HUES48 (cell line): ENCODE data around the gene PRR23B.
"Not testable (repeated sequence)": the region's sequence is repeated elsewhere in the genome, so short reads cannot be mapped to it uniquely, and the experiment has no call there.

Experiments
- H3K27ac ChIP-seq: one replicate; pipeline ENCODE4 v1.7.0; 2013; ENCODE audit warnings: low read depth, low read length, inconsistent platforms
- H3K27me3 ChIP-seq: 2 replicates; pipeline ENCODE4 v1.6.1; 2013; ENCODE audit warnings: mild to moderate bottlenecking, low read length; ENCODE audit not compliant: control insufficient read depth, insufficient read depth
- H3K36me3 ChIP-seq: 2 replicates; pipeline ENCODE4 v1.6.1; 2013; ENCODE audit warnings: low read length; ENCODE audit not compliant: control insufficient read depth, insufficient read depth
- H3K4me1 ChIP-seq: 2 replicates; pipeline ENCODE4 v1.6.1; 2013; ENCODE audit warnings: mild to moderate bottlenecking, low read length; ENCODE audit not compliant: control insufficient read depth, insufficient read depth
- H3K4me3 ChIP-seq: 2 replicates; pipeline ENCODE4 v1.5.1; 2013; ENCODE audit warnings: mild to moderate bottlenecking, low read depth, low read length
- H3K9ac ChIP-seq: 2 replicates; pipeline ENCODE4 v1.6.1; 2013; ENCODE audit warnings: mild to moderate bottlenecking, low read depth, low read length, moderate library complexity
- H3K9me3 ChIP-seq: 2 replicates; pipeline ENCODE4 v1.6.1; 2013; ENCODE audit warnings: low read length; ENCODE audit not compliant: control insufficient read depth, insufficient read depth

Gene PRR23B

DNA sequence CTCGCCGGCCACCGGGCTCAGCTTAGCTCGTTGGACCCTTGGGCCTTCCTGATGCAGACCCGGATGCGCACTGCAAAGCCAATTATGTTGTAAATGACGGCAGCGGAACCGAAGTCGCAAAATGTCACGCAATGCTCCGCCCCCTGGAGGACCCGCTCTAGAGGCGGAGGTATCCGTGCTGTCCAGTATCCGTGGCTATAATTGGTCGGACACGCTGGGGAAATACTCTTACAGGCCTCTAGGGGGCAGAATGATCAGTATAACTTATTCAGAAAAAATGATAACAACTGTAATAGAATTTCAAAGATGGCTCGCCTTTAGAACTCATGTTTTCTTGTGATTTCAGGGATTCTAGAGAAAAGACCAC, at the start of gene PRR23B:
PRR23B (minus strand) TSS at position 59 of the 367 bp plus-strand sequence. CDS start 265 bp downstream, outside the sequence.
- Histone ChIP-seq H3K27ac (no peak within 1 kb of the TSS), H3K4me3 (no peak within 1 kb of the TSS), H3K9me3 (no peaks in the 10 kb centered on the region), H3K9ac (no peak within 1 kb of the TSS), H3K36me3 (no peaks in the 10 kb centered on the region), H3K27me3 (no peaks in the 10 kb centered on the region), H3K4me1 (no peaks in the 10 kb centered on the region)

DNA sequence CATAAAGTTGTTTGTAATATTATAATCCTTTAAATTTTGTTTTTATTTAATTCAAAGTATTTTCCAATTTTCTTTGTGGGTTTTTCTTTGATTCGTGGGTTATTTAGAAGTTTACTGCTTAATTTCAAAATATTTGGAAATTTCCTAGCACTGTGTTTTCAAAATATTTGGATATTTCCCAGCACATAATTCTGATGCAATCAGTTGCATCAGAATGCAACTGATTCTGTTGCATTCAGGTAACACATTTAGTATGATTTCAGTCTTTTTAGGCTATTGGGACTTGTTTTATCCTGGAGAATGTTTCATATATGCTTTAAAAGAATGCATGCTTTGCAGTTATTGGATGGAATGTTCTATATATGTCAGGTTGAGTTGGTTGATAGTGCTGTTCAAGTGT, 42.2 kb upstream of the PRR23B start:
- Histone ChIP-seq H3K27ac (no peak overlapping the region), H3K36me3 (no peaks in the 10 kb centered on the region), H3K9ac (no peak overlapping the region), H3K9me3 (no peaks in the 10 kb centered on the region), H3K27me3 (no peaks in the 10 kb centered on the region), H3K4me3 (no peak overlapping the region), H3K4me1 (no peaks in the 10 kb centered on the region)

DNA sequence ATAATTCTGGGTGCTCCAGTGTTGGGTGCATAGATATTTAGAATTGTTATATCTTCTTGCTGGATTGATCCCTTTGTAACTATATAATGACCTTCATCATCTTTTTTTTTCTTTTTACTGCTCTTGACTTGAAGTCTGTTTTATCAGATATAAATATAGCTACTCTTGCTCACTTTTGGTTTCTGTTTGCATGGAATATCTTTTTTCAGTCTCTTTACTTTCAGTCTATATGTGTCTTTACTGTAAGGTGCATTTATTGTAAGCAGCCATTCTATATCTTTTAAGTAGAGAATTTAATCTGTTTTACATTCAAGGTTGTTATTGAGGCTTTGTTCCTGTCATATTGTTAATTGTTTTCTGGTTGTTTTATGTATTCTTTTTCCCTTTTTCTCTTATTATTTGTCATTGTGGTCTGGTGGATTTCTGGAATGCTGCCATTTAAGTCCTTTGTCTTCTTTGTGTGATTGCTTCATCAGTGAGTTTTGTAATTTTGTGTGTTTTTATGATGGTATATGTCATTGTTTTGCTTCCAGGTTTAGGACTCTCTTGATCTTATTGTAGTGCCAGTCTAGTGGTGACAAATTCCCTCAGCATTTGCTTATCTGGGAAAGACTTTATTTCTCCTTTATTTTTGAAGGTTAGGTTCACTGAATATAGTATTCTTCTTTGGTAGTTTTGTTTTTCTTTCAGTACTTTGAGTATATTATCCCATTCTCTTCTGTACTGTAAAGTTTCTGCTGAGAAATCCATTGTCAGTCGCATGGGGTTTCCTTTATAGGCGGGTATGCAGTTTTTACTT, 32.3 kb upstream of the PRR23B start:
- H3K9ac ChIP-seq, result no peak overlapping the region
- H3K9me3 ChIP-seq, result no peaks in the 10 kb centered on the region
- H3K27me3 ChIP-seq, result no peaks in the 10 kb centered on the region
- no peak overlapping the region for H3K4me3 ChIP-seq
- H3K27ac ChIP-seq, result no peak overlapping the region
- H3K36me3 ChIP-seq, result no peaks in the 10 kb centered on the region
- H3K4me1 ChIP-seq, result no peaks in the 10 kb centered on the region

DNA sequence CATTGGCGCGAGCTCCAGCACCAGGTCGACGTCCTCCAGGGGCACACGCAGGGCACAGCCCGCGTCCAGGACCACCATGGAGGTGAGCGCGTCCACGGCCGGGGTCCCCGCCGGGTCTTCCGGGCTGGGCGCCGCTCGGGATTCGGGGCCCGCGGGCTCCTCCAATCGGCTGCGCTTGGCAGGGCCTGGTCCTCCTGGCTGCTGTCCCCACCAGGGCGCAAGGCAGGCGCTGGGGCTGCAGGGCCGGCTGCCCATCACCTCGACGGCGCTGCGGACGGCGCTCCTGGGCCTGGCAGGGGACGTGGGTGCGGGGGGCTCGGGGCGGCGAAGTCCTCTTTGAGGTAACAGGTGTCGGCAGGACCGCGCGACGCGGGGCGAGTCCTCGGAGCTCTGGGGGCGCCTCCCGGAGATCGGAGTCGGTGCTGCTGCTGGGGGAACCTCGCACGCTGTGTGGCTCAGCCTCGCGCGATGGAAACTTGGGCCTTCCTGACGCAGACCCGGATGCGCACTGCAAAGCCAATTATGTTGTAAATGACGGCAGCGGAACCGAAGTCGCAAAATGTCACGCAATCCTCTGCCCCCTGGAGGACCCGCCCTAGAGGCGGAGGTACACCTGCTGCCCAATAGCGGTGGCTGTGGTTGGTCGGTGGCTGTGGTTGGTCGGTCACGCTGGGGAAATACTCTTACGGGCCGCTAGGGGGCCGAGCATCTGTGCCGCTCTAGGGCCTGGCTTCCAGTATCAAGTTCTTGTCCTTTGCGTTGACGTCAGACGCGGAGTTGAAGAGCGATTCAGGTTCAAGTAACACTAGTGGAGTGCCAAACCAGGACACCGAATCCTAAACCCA, 23.9 kb upstream of the PRR23B start, which contains the start of gene PRR23C:
PRR23C (minus strand) TSS at position 527 of the 845 bp plus-strand sequence; CDS start at position 255, 272 bp downstream.
- no peaks in the 10 kb centered on the region for H3K4me1 ChIP-seq
- H3K27me3 ChIP-seq, result no peaks in the 10 kb centered on the region
- no peak within 1 kb of the TSS for H3K4me3 ChIP-seq
- peaks cover 3% of the 10 kb centered on the region; the same call in 1 of the 2 replicates for H3K9me3 ChIP-seq
- no peak within 1 kb of the TSS for H3K9ac ChIP-seq
- H3K27ac ChIP-seq, result no peak within 1 kb of the TSS
- no peaks in the 10 kb centered on the region for H3K36me3 ChIP-seq

DNA sequence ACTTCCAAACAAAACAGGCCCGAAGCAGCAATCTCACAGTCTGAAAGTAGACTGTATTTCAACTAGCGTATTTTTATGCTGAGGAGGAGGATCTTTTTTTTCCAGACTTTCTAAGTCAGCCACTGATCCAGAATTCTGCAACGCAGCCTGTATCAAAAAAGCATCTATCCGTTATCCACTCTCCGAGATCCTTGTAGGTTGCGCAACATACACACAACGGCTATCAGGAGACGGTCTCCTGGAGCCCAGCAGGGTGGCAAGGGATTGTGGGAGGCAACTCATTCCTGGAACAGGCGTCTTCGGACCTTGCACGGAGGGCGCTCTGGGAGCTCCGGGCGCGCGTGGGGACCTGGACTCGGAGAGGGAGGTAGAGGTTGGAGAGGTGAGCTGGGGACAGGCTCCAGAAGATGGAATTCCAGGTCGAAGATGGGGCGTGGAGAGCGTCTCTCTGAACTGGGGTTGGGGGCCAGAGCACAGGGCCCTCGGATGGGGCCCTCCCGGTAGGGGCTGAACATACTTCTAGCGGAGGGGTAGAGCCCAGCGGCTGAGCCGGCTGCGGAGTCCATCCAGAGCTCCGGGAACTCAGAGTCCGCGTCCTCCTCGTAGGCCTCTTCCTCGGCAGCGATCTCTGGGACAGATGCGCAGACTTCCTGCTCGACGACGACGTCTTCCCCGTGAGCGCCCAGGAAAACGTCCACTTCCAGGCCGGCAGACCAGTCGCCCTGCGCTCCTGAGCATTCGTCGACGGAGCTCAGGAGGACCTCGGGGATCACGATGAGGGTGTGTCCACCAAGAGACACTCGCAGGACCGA, 23.0 kb upstream of the PRR23B start:
- Histone ChIP-seq H3K9me3 (peaks cover 3% of the 10 kb centered on the region; the same call in 1 of the 2 replicates), H3K9ac (no peak overlapping the region), H3K27me3 (no peaks in the 10 kb centered on the region), H3K4me3 (no peak overlapping the region), H3K4me1 (no peaks in the 10 kb centered on the region), H3K27ac (no peak overlapping the region), H3K36me3 (no peaks in the 10 kb centered on the region)

DNA sequence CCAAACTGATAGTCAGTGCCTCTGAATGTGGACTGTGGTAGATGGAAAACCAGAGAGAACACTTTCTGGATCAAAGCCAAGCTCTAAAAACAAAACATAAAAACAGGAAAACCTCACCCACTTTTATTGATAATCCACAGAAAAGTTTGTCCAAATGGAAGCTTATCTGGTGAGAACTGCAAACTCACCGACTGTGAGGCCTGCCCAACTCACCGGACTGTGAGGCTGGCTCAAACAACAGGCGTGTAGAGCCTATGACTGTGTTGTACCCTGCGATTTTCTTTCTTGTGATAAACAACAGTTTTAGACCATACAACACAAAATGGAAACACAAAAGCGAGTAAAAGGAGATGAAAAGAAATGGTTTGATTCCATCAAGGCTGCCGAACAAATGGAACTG, 16.8 kb upstream of the PRR23B start:
- no peaks in the 10 kb centered on the region for H3K36me3 ChIP-seq
- H3K9me3 ChIP-seq, result no peaks in the 10 kb centered on the region

GRCh38 chr3:139032326-139033002, 11.7 kb upstream of the PRR23B start:
- Histone ChIP-seq H3K27me3 (no peaks in the 10 kb centered on the region), H3K4me1 (no peaks in the 10 kb centered on the region), H3K9ac (no peak overlapping the region), H3K9me3 (no peaks in the 10 kb centered on the region; the same call in 1 of the 2 replicates), H3K27ac (no peak overlapping the region), H3K4me3 (no peak overlapping the region), H3K36me3 (no peaks in the 10 kb centered on the region)

More for the DNA sequence above, 16.8 kb upstream of the PRR23B start:
- no peak overlapping the region for H3K4me3 ChIP-seq
- no peak overlapping the region for H3K9ac ChIP-seq
- no peaks in the 10 kb centered on the region for H3K4me1 ChIP-seq
- no peak overlapping the region for H3K27ac ChIP-seq
- no peaks in the 10 kb centered on the region for H3K27me3 ChIP-seq

DNA sequence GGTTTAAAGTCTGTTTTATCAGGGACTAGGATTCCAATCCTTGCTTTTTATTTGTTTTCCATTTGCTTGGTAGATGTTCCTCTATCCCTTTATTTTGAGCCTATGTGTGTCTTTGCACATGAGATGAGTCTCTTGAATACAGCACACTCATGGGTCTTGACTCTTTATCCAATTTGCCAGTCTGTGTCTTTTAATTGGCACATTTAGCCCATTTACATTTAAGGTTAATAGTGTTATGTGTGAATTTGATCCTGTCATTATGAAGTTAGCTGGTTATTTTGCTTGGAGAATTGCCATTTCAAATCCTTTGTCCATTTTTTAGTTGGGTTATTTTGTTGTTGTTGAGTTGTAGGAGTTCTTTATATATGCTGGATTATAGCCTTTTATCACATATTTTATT, 9.8 kb upstream of the PRR23B start:
- not testable (repeated sequence) for H3K36me3 ChIP-seq, H3K4me1 ChIP-seq, H3K9me3 ChIP-seq, H3K27ac ChIP-seq, H3K9ac ChIP-seq, H3K27me3 ChIP-seq, H3K4me3 ChIP-seq

- Histone ChIP-seq H3K4me1 (no peaks in the 10 kb centered on the region), H3K9ac (no peak overlapping the region), H3K4me3 (no peak overlapping the region), H3K27ac (no peak overlapping the region), H3K27me3 (no peaks in the 10 kb centered on the region), H3K36me3 (no peaks in the 10 kb centered on the region), H3K9me3 (no peaks in the 10 kb centered on the region; the same call in 1 of the 2 replicates)
Observed at GRCh38 chr3:139024968-139025367, 4.2 kb upstream of the PRR23B start.
